Chondrocyte (in vitro differentiated cells): ENCODE results near the gene PIK3AP1. TPM values are rescaled to one million over a fixed set of nuclear protein-coding genes. Genes with fewer than 3 reads are reported as not detected.
"Not testable (repeated sequence)": the region's sequence is repeated elsewhere in the genome, so short reads cannot be mapped to it uniquely, and the experiment has no call there.

Experiments
- DNase-seq: peaks from one replicate; pipeline ENCODE4 v3.0.0; 2021; ENCODE audit warnings: mixed read lengths, low spot score
- H3K27ac Mint-ChIP-seq: one replicate; pipeline ENCODE4 v1.8.0; 2021; ENCODE audit warnings: mild to moderate bottlenecking, moderate library complexity, mixed read lengths; ENCODE audit not compliant: unreplicated experiment
- H3K27me3 Mint-ChIP-seq: 2 replicates; pipeline ENCODE4 v1.8.0; 2021; ENCODE audit warnings: low read depth, mixed read lengths
- H3K36me3 Mint-ChIP-seq: 2 replicates; pipeline ENCODE4 v1.8.0; 2021; ENCODE audit warnings: low read depth, mixed read lengths
- H3K4me1 Mint-ChIP-seq: 2 replicates; pipeline ENCODE4 v1.8.0; 2021; ENCODE audit warnings: low read depth, mild to moderate bottlenecking, mixed read lengths
- H3K4me3 Mint-ChIP-seq: one replicate; pipeline ENCODE4 v1.8.0; 2021; ENCODE audit warnings: mild to moderate bottlenecking, moderate library complexity, mixed read lengths; ENCODE audit not compliant: unreplicated experiment
- H3K9me3 Mint-ChIP-seq: 2 replicates; pipeline ENCODE4 v1.8.0; 2021; ENCODE audit warnings: low read depth, mixed read lengths
- CTCF ChIP-seq: fragments of 200-600 bp; sonication (generic); IDR thresholded peaks from 2 replicates; pipeline ENCODE4 v1.5.0; 2021; ENCODE audit warnings: antibody characterized with exemption, mild to moderate bottlenecking, moderate library complexity
- total RNA-seq: library from RNA; stranded (reverse); gene quantifications from 3 replicates; pipeline ENCODE4 v1.2.1, GENCODE V29; 2021

The PIK3AP1 gene
- total RNA-seq, 1 donor from 2014 or later = 9.9 TPM

- DNase-seq = no peak
- peaks cover 61% of the 10 kb centered on the region for H3K4me1 Mint-ChIP-seq
- H3K36me3 Mint-ChIP-seq = peaks cover 5% of the 10 kb centered on the region
- no peak overlapping the region for H3K4me3 Mint-ChIP-seq
- H3K27ac Mint-ChIP-seq = no peak overlapping the region
- no peak for TF ChIP-seq CTCF
- H3K9me3 Mint-ChIP-seq = no peaks in the 10 kb centered on the region
- H3K27me3 Mint-ChIP-seq = no peaks in the 10 kb centered on the region
Measured at GRCh38 chr10:96577069-96577468, 143.2 kb downstream of the PIK3AP1 start.

- no peak overlapping the region for H3K27ac Mint-ChIP-seq
- no peak for DNase-seq
- peaks cover 5% of the 10 kb centered on the region for H3K36me3 Mint-ChIP-seq
- no peaks in the 10 kb centered on the region for H3K27me3 Mint-ChIP-seq
- peaks cover 61% of the 10 kb centered on the region for H3K4me1 Mint-ChIP-seq
- H3K4me3 Mint-ChIP-seq = no peak overlapping the region
- no peaks in the 10 kb centered on the region for H3K9me3 Mint-ChIP-seq
- no peak for TF ChIP-seq CTCF
Measured at GRCh38 chr10:96576277-96576980, 143.9 kb downstream of the PIK3AP1 start.

GRCh38 chr10:96574564-96574963, 145.8 kb downstream of the PIK3AP1 start:
- H3K9me3 Mint-ChIP-seq, H3K36me3 Mint-ChIP-seq, H3K27me3 Mint-ChIP-seq, H3K4me3 Mint-ChIP-seq, DNase-seq, H3K27ac Mint-ChIP-seq: not testable (repeated sequence)
- H3K4me1 Mint-ChIP-seq = peaks cover 44% of the 10 kb centered on the region

- Mint-ChIP-seq H3K4me1 (peaks cover 36% of the 10 kb centered on the region), H3K27ac (no peak overlapping the region), H3K4me3 (no peak overlapping the region), H3K36me3 (peaks cover 5% of the 10 kb centered on the region), H3K9me3 (no peaks in the 10 kb centered on the region), H3K27me3 (no peaks in the 10 kb centered on the region)
- no peak for TF ChIP-seq CTCF
- no peak for DNase-seq
Measured at GRCh38 chr10:96573036-96573435, 147.3 kb downstream of the PIK3AP1 start.

GRCh38 chr10:96570983-96571964, 149.0 kb downstream of the PIK3AP1 start:
- Mint-ChIP-seq H3K9me3 (no peaks in the 10 kb centered on the region), H3K4me1 (peaks cover 31% of the 10 kb centered on the region), H3K27ac (no peak overlapping the region), H3K27me3 (no peaks in the 10 kb centered on the region), H3K4me3 (no peak overlapping the region), H3K36me3 (peaks cover 8% of the 10 kb centered on the region)
- TF ChIP-seq CTCF = no peak
- no peak for DNase-seq
